ENCODE results near the gene MIB1.

Gene MIB1

GRCh38 chr18:21889570-21889969, 149.0 kb downstream of the MIB1 start:
- Histone ChIP-seq H3K4me2 (ENCODE audit: low read depth, low read length, poor library complexity, severe bottlenecking) (no peak overlapping the region), H3K9me3 (ENCODE audit: insufficient read depth, low read length) (no peaks in the 10 kb centered on the region), H4K20me1 (ENCODE audit: low read depth, low read length) (no peaks in the 10 kb centered on the region), H2AFZ (ENCODE audit: low read depth, low read length, severe bottlenecking) (no peak overlapping the region), H3K9me2 (replicated peaks; ENCODE audit: insufficient read depth, low read length) (no peaks in the 10 kb centered on the region), H3K36me3 (ENCODE audit: low read length) (no peaks in the 10 kb centered on the region), H3K27ac (ENCODE audit: low read depth, low read length) (no peak overlapping the region), H3F3A (ENCODE audit: insufficient read depth) (no peaks in the 10 kb centered on the region), H3K27me3 (ENCODE audit: low read length) (0 out of 2 replicates have a peak, but pooled peaks cover 2% of the 10 kb centered on the region), H3K79me2 (ENCODE audit: insufficient read depth, low read length) (no peaks in the 10 kb centered on the region), H3K9ac (ENCODE audit: low read length) (no peak overlapping the region), H3K4me3 (ENCODE audit: insufficient read depth, low read length, poor library complexity, severe bottlenecking) (no peak overlapping the region)
- TF ChIP-seq CTCF (IDR thresholded peaks at IDR 0.05; ENCODE audit: insufficient read depth, low read length, poor library complexity, severe bottlenecking) (no peak), EZH2phosphoT487 (conservative IDR thresholded peaks at IDR 0.05; ENCODE audit: low read length) (no peak)

DNA sequence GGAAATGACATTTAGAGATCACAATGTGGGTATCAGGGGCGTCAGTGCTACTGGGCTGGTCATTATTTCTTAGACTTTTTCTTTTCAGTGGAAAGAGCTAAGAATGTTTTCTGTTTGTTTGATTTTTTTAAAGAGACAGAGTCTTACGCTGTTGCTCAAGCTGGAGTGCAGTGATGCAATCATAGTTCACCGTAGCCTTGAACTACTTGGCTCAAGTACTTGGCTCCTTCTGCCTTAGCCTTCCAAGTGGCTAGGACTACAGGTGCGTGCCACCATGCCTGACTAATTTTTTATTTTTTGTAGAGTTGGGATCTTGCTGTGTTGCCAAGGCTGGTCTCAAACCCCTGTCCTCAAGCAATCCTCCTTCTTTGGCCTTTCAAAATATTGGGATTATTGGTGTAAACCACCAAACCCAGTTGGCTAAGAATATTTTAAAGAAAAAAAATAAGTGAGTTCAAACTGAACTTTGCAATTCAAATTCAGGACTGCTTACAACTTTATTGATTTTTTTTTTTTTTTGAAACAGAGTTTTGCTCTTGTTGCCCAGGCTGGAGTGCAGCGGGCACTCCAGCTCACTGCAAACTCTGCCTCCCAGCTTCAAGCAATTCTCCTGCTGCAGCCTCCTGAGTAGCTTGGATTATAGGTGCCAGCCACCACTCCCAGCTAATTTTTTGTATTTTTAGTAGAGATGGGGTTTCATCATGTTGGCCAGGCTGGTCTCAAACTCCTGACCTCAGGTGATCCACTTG, 154.2 kb downstream of the MIB1 start:
- H3K9me2 ChIP-seq (replicated peaks; ENCODE audit: insufficient read depth, low read length): no peaks in the 10 kb centered on the region
- H3K36me3 ChIP-seq (ENCODE audit: low read length): no peaks in the 10 kb centered on the region
- no peak overlapping the region for H2AFZ ChIP-seq (ENCODE audit: low read depth, low read length, severe bottlenecking)
- H3K79me2 ChIP-seq (ENCODE audit: insufficient read depth, low read length): no peaks in the 10 kb centered on the region
- H3K4me3 ChIP-seq (ENCODE audit: insufficient read depth, low read length, poor library complexity, severe bottlenecking): no peak overlapping the region
- H3K27me3 ChIP-seq (ENCODE audit: low read length): no peaks in the 10 kb centered on the region
- H3F3A ChIP-seq (ENCODE audit: insufficient read depth): no peaks in the 10 kb centered on the region
- no peak overlapping the region for H3K27ac ChIP-seq (ENCODE audit: low read depth, low read length)
- no peak overlapping the region for H3K9ac ChIP-seq (ENCODE audit: low read length)
- no peak for TF ChIP-seq EZH2phosphoT487 (conservative IDR thresholded peaks at IDR 0.05; ENCODE audit: low read length)
- no peak for TF ChIP-seq CTCF (IDR thresholded peaks at IDR 0.05; ENCODE audit: insufficient read depth, low read length, poor library complexity, severe bottlenecking)
- H3K4me2 ChIP-seq (ENCODE audit: low read depth, low read length, poor library complexity, severe bottlenecking): no peak overlapping the region
- H3K9me3 ChIP-seq (ENCODE audit: insufficient read depth, low read length): no peaks in the 10 kb centered on the region
- H4K20me1 ChIP-seq (ENCODE audit: low read depth, low read length): no peaks in the 10 kb centered on the region

DNA sequence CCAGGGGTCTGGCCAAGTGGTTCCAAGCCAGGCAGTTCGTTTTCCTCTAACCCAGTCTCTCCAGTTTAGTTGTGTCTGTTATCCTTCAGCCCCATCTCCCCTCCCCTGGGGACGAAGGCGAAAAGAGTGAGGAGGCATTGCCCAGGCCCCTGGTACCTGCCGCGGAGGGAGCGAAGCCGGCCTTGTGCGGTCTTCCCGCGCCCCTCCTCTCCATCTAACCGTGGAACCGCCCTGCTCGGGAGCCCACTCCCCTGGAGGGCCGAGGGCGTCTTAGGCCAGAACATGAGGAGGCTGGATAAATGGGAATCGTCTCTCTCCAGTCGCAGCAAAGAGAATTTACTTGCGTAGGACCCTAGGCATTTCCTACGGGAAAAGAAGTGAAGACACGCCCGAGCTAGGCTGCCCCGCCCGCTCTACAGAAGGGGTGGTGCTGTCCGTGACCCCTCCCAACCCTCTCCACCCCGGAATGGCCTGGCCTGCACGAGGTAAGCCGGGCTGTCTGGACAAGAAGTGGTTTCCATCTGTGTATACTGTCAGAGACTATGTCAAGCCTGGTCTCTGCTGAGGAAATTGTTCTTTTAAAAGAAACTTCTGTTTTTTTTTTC, 156.2 kb downstream of the MIB1 start:
- H3K9me3 ChIP-seq (ENCODE audit: insufficient read depth, low read length): no peaks in the 10 kb centered on the region
- no peak overlapping the region for H3K27ac ChIP-seq (ENCODE audit: low read depth, low read length)
- H2AFZ ChIP-seq (ENCODE audit: low read depth, low read length, severe bottlenecking): no peak overlapping the region
- H3F3A ChIP-seq (ENCODE audit: insufficient read depth): no peaks in the 10 kb centered on the region
- H3K79me2 ChIP-seq (ENCODE audit: insufficient read depth, low read length): no peaks in the 10 kb centered on the region
- no peaks in the 10 kb centered on the region for H3K27me3 ChIP-seq (ENCODE audit: low read length)
- TF ChIP-seq EZH2phosphoT487 (conservative IDR thresholded peaks at IDR 0.05; ENCODE audit: low read length) (no peak), CTCF (IDR thresholded peaks at IDR 0.05; ENCODE audit: insufficient read depth, low read length, poor library complexity, severe bottlenecking) (no peak)
- H3K4me2 ChIP-seq (ENCODE audit: low read depth, low read length, poor library complexity, severe bottlenecking): no peak overlapping the region
- H4K20me1 ChIP-seq (ENCODE audit: low read depth, low read length): no peaks in the 10 kb centered on the region
- H3K4me3 ChIP-seq (ENCODE audit: insufficient read depth, low read length, poor library complexity, severe bottlenecking): no peak overlapping the region
- no peak overlapping the region for H3K9ac ChIP-seq (ENCODE audit: low read length)
- H3K9me2 ChIP-seq (replicated peaks; ENCODE audit: insufficient read depth, low read length): no peaks in the 10 kb centered on the region
- no peaks in the 10 kb centered on the region for H3K36me3 ChIP-seq (ENCODE audit: low read length)

Measured in SU-DHL-6 (cell line).